Bronchial epithelial cell (primary cell): ENCODE measurements around the gene FAM83C. TPM values are rescaled to one million over a fixed set of nuclear protein-coding genes. Genes with fewer than 3 reads are reported as not detected.

ENCODE experiments used
- DNase-seq: peaks from one replicate; pipeline ENCODE4 v3.0.0-alpha.2; 2010; ENCODE audit warnings: low read depth
- FAIRE-seq: peaks from 2 replicates; lab custom pipeline; 2011; peaks lifted over from hg19 to GRCh38; lab: Jason Lieb, UNC
- H3K27me3 ChIP-seq: 2 replicates; pipeline ENCODE4 v1.5.1; 2011; ENCODE audit warnings: low read length; ENCODE audit not compliant: control insufficient read depth, insufficient read depth
- H3K36me3 ChIP-seq: 2 replicates; pipeline ENCODE4 v1.5.1; 2011; ENCODE audit warnings: low read length; ENCODE audit not compliant: control insufficient read depth, insufficient read depth
- H3K4me3 ChIP-seq: 2 replicates; pipeline ENCODE4 v1.5.1; 2011; ENCODE audit warnings: mild to moderate bottlenecking, low read depth, low read length, control low read depth
- total RNA-seq: library from RNA; depleted of rRNA; stranded (reverse); fragments of >200 nt; gene quantifications from 2 replicates; pipeline ENCODE4 v1.2.1, GENCODE V29; 2014
- TF ChIP-seq, protein P1 (sequence below): IDR thresholded peaks from 2 replicates; pipeline ENCODE4 v1.5.1; 2011; ENCODE audit warnings: mild to moderate bottlenecking, moderate library complexity, low read length, control low read depth, inconsistent platforms; ENCODE audit not compliant: insufficient read depth, severe bottlenecking

The FAM83C gene
- total RNA-seq, 1 donor from 2014 or later = 0.26 TPM

DNA sequence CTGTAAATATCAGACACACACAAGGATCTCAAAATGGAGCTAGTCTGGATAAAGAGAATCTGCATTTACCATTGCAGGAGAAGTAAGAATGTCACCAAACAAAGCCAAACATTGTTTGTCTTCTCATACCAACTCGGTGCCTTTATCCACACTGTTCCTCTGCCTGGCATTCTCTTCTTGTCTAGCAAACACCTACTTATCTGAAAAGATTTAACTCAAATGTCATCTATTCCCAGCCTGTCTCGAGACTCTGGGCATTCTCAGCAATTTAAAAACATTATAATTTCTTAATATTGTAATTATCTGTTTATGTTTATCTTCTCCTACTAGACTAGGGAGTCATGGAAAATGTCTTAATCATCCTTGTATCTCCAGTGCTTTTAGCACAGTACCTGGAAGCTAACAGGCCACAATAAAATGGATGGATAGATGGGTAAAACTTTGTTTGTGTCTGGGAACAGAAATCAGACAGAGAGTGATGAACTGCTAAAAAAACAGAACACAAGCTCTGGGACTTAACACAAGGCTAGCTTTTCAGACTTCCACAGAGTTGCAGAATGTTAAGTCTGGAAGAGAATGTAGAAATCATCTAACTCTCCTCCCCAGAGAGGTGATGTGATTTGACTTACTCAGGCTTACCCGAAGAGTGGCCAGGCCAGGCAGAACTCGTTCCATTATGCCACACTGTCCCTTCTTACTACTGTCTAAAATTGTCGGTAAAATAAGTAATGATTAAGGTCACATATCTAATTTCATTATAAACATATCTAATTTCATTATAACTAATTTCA, 42.3 kb upstream of the FAM83C start:
- no peak for FAIRE-seq
- Histone ChIP-seq H3K27me3 (no peaks in the 10 kb centered on the region), H3K4me3 (no peak overlapping the region), H3K36me3 (no peaks in the 10 kb centered on the region)
- DNase-seq = no peak
- TF ChIP-seq, protein P1, sequence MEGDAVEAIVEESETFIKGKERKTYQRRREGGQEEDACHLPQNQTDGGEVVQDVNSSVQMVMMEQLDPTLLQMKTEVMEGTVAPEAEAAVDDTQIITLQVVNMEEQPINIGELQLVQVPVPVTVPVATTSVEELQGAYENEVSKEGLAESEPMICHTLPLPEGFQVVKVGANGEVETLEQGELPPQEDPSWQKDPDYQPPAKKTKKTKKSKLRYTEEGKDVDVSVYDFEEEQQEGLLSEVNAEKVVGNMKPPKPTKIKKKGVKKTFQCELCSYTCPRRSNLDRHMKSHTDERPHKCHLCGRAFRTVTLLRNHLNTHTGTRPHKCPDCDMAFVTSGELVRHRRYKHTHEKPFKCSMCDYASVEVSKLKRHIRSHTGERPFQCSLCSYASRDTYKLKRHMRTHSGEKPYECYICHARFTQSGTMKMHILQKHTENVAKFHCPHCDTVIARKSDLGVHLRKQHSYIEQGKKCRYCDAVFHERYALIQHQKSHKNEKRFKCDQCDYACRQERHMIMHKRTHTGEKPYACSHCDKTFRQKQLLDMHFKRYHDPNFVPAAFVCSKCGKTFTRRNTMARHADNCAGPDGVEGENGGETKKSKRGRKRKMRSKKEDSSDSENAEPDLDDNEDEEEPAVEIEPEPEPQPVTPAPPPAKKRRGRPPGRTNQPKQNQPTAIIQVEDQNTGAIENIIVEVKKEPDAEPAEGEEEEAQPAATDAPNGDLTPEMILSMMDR = no peak

DNA sequence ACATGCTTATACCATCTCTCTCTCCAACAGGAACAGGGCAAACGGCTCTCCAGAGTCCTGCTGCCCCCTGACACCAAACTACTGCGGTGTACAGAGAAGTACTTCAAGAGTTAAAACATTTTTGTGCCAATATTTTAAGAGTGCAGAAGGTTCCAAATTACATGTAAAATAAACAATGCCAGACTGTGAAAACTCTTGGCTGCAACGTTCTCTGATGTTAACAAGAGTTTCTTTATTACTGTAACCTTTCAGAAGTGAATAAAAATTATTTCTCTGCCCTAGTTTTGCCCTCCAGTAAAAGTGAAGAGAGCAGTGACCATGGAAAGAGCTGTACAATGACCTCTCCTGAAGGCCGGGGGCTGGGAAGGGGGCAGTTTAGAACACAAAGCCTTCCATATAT, 41.4 kb upstream of the FAM83C start:
- H3K27me3 ChIP-seq = no peaks in the 10 kb centered on the region
- H3K4me3 ChIP-seq = no peak overlapping the region
- TF ChIP-seq, protein P1 = no peak
- peaks cover 2% of the 10 kb centered on the region for H3K36me3 ChIP-seq
- FAIRE-seq (no peak), DNase-seq (no peak)

DNA sequence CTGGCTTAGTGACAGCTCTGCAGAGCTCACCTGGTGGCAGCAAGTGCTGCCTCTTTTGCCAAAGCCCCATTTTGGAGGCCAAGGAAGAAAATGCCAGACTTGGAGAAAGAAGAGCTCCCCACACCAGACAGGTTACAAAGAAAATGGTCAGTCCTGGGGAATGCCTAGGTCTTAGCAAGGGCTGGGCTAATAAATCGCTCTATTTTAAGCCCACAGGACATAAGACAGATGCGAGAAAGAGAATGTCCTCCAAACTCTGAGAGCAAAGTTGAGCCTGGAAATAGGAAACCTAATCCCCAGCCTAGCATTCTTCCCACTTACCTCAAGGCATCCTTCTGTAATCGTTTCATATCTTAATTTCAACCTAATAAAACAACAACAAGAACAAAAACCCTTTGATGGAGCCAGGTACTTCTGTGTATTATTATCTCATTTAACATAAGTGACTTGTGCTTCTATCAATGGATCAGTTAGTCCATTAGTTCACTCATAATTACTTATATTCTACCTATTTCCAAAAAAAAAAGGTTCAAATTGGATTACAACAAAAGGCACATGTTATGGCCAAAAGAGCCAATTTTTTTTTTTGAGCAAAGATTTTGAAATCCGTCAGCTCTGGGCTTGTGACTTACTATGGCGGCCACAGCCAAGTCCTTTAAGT, 40.4 kb upstream of the FAM83C start:
- TF ChIP-seq, protein P1 = no peak
- Histone ChIP-seq H3K36me3 (peaks cover 2% of the 10 kb centered on the region), H3K4me3 (no peak overlapping the region), H3K27me3 (no peaks in the 10 kb centered on the region)
- no peak for FAIRE-seq
- no peak for DNase-seq

DNA sequence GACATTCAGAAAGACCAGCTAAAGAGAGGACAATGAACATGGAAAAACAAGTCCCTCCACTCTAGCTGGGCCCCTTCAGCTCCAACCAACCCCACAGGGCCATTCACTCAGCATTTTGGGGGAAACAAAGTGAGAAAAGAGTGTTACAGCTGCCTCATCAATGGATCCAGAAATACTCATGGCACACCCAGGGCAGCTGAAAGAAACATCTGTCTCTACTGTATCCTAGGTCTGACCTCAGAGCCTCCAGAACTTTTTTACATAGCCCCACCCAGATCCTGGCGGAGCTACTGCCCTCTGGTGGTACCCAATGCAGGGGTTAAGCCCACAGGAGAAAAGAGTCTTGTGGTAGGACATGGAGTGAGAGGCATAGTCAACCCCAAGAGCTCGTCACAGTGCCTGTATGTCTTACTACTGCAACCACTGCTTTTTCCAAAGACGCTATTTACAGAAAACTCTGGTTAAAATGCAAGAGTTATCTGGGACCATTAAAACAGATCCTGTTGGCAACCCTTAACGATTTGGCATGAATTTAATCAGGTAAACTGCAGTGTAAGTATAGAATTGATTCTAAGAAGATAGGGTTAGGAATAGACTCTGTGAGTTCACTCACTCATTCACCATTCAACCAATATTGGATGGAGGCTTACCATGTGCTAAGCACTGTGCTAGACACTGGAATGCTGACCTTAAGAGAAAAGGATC, 37.4 kb upstream of the FAM83C start:
- FAIRE-seq (no peak), DNase-seq (peak; percentile 59)
- TF ChIP-seq, protein P1 = peak; percentile 75
- peaks cover 2% of the 10 kb centered on the region for H3K36me3 ChIP-seq
- no peaks in the 10 kb centered on the region for H3K27me3 ChIP-seq
- H3K4me3 ChIP-seq = no peak overlapping the region

DNA sequence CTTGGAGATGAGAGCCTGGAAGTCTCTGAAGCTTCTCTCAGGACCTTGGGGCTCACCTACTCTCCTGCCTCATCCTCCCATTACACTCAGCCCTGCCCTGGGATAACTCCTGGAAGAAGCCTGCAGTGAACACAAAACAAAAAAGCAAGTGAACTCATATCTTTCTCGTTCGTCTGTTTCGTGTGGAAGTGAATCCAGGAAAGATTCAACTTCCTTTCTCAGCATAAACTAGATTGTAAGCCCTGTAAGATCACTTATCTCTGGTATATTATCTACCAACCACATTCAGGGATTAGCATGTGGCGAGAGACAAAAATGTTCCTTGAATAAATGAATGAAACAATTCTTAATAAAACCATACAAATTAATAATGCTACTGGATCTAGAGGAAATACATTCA, 36.5 kb upstream of the FAM83C start:
- TF ChIP-seq, protein P1 = no peak
- DNase-seq = no peak
- Histone ChIP-seq H3K36me3 (peaks cover 2% of the 10 kb centered on the region), H3K4me3 (no peak overlapping the region), H3K27me3 (no peaks in the 10 kb centered on the region)
- no peak for FAIRE-seq
